Stomach (tissue), 4 donors: ENCODE measurements around the gene DENND4A.

Experiments used
- POLR2A ChIP-seq, 4 donors: fragments of 450-650 bp; IDR thresholded peaks; one replicate each; pipeline ENCODE4 v1.6.1; 2016; ENCODE audit warnings: antibody characterized with exemption in 4 of 4, control low read depth in 2 of 4, mild to moderate bottlenecking in 1 of 4, moderate library complexity in 1 of 4
- POLR2AphosphoS5 ChIP-seq, 3 donors: sonication (generic); formaldehyde crosslinking; IDR thresholded peaks; one replicate each; pipeline ENCODE4 v1.6.1; 2016; ENCODE audit warnings: antibody characterized with exemption in 3 of 3

DNA sequence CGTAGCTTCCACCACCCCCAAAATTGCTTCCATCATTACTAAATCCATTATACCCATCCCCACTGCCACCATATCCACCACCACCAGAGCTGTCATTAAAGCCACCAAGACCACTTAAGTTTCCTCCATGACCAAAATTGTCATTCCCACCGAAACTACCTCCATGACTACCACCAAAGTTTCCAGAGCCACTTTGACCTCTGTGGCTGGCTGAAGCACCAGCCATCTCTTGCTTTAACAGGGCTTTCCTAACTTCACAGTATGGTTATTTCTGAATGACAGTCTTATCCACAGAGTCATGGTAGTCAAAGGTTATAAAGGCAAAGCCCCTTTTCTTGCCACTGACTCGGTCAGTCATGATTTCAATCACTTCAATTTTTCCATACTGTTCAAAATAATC, 24.3 kb upstream of the DENND4A start:
- TF ChIP-seq POLR2AphosphoS5 (IDR thresholded peaks at IDR 0.05) (no peak), POLR2A (IDR thresholded peaks at IDR 0.05) (no peak)
